ENCODE measurements around the gene P2RX1.
"Not testable (repeated sequence)": the region's sequence is repeated elsewhere in the genome, so short reads cannot be mapped to it uniquely, and the experiment has no call there.

The P2RX1 gene

GRCh38 chr17:3885271-3885670 lies 31.0 kb downstream of the P2RX1 start:
- DNase-seq: no peak

- DNase-seq: no peak
These were observed 32.1 kb downstream of the P2RX1 start for GRCh38 chr17:3884188-3884587.

GRCh38 chr17:3882276-3882675 lies 34.0 kb downstream of the P2RX1 start:
- no peak for DNase-seq

DNA sequence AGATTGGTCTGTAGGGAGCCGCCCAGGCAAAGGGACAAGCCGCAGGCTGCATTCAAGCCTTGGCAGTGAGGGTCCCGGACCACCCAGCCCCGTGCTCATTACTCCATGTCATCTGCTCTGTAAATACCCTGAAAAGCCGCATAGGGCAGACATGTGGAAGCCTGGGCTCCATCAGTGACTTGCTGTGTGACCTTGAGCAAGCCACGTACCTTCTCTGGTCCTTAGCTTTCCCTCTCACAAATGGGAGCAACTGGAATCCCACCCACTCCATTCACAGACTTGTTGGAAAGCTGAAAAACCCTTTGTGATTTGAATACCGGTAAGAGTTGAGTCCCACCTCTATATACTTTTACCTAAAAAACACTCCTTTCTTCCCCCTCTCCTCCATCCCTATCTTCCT lies 35.3 kb downstream of the P2RX1 start:
- DNase-seq: no peak

- no peak for DNase-seq
These were observed 36.5 kb downstream of the P2RX1 start for GRCh38 chr17:3879591-3880417.

- peak; percentile 77 for DNase-seq
These were observed 37.1 kb downstream of the P2RX1 start for GRCh38 chr17:3879186-3879585.

DNA sequence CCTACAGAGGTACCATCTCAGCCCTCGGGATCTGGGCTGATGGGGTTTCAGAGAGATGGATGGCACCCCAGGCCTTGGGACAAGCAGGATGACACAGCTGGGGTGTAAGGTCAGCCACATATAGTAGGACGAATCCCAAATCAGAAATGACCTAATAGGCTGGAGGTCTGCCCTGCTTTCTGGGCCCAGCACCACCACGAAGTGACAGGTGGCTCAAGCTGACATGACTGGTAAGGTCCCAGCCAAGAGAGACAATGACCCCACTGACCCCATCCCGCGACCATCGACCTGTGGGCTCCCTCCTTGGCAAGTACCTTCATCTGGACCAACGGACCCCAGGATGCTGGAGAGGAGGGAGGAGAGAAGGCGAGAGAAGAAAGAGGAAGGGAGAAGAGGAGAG lies 39.0 kb downstream of the P2RX1 start:
- DNase-seq: no peak

GRCh38 chr17:3875317-3875716 lies 40.9 kb downstream of the P2RX1 start:
- no peak for DNase-seq

DNA sequence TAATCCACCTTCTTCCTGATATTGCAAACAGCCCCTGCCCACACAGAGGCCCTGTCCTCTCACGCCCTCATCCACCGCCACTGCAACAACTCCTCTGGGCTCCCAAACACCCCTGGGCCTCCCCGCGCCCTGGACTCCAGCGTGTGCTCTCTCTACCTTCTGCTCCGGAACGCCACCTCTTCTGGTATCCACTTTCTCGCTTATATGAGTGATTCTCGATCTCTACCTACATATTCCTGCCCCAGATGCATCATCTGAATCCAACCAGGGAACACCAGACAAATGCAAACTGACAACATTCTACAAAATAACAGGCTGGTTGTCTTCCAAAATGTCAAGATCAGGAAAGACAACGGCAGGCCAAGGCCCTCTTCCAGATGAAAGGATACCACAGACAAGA lies 42.4 kb downstream of the P2RX1 start:
- no peak for DNase-seq

DNA sequence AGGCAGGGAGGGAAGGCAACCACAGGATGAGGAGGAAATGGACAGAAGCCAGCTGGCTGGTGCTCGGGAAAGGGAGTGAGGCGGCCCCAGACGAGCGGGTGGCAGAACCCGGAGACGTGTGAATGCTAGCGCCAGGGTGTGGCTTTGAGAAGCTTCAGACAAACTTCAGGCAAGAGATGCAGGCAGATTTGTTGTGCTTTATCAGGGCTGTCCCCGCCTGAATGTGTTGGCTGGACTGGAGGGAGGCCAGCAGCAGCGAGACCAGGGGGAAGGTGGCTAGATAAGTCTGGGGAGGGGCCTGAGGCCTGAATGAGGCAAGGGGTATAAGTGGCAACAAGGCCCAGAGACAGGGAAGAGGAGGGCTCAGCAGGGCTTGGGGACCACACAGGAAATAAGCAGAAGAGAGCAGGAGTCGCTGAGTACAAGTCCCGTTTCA lies 45.4 kb downstream of the P2RX1 start:
- no peak for DNase-seq

DNA sequence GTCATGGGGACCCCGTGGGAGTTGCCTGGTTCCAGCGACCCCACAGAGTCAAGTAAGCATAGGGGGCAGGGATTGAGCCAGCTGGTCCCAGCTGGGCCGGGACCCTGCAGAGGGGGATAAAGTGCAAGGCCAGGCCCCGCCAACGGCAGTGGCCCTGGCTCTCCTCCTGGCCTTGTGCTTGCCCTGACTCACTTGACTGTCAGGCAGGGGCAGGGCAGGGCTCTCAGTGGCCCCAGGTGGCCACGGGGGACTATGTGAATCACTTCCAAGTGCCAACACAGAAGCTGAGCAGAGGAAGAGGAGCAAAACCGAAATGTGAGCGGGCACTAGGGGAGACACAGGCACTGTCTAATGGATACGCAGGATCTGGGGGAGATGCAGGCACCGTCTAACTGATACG lies 48.7 kb downstream of the P2RX1 start:
- DNase-seq: no peak

DNA sequence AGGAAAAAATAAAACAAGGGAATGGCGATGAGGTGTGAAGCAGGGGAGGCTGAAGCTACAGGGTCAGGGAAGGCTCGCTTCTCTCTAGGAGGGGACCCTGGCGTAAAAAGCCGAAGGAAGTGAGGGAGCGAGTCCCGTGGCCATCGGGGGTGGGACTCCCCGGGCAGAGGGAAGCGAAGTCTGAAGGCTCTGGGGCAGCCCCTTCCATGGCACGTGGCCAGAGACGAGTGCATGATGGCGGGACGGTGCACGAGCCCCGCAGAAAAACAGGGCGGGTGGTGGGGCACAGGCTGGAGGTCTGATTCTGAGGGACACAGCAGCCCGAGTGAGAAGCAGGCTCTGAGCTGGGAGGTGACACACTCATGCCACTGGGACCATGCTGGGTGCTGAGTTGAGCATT lies 49.2 kb downstream of the P2RX1 start:
- no peak for DNase-seq

DNA sequence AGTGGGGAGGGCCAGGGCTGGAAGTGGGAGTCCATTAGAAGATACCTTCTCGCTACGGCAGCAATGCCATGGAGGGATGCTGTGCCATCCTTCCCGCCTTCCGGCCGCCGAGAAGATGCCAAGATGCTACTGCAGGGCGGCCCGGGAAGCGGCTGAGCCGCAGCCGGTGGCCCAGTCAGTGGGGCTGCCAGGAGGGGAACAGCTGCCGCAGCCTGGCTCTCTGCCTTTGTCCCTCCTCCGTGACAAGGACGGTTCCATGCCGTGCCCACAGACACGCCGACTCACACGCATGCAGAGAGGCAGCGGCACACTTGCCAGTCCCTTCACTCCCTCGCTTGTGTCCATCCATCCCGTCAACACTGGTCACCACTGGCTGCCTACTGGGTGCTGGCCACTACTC lies 50.0 kb downstream of the P2RX1 start:
- DNase-seq: no peak

- no peak for DNase-seq
These were observed 51.1 kb downstream of the P2RX1 start for GRCh38 chr17:3865176-3865575.

DNA sequence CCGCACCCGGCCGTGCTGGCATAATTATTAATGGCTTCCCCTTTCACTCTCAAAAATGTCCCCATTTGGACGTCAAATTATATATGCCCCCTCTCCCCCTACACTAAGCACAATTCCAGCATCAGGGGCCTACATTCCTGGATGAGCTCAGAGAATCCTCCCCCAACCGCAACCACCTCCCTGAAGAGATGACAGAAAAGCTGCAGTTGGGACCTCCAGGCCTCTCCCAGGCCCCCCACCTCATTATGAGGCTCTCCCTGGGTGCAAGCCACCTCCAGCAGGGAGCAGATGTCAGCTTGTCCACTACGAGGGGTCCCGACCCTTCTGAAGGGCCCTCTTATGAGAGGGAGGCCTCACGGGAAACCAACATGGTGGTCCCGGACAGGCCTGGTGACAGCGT lies 51.7 kb downstream of the P2RX1 start:
- no peak for DNase-seq

GRCh38 chr17:3861761-3862681 lies 54.2 kb downstream of the P2RX1 start:
- DNase-seq: no peak

GRCh38 chr17:3860939-3861700 lies 55.1 kb downstream of the P2RX1 start:
- no peak for DNase-seq

GRCh38 chr17:3859940-3860339 lies 56.3 kb downstream of the P2RX1 start:
- no peak for DNase-seq

- no peak for DNase-seq
These were observed 58.8 kb downstream of the P2RX1 start for GRCh38 chr17:3857261-3858105.

DNA sequence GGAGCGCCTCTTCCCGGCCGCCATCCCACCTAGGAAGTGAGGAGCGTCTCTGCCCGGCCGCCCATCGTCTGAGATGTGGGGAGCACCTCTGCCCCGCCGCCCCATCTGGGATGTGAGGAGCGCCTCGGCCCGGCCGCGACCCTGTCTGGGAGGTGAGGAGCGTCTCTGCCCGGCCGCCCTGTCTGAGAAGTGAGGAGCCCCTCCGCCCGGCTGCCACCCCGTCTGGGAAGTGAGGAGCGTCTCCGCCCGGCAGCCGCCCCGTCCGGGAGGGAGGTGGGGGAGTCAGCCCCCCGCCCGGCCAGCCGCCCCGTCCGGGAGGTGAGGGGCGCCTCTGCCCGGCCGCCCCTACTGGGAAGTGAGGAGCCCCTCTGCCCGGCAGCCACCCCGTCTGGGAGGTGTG lies 62.1 kb downstream of the P2RX1 start:
- DNase-seq: not testable (repeated sequence)

DNA sequence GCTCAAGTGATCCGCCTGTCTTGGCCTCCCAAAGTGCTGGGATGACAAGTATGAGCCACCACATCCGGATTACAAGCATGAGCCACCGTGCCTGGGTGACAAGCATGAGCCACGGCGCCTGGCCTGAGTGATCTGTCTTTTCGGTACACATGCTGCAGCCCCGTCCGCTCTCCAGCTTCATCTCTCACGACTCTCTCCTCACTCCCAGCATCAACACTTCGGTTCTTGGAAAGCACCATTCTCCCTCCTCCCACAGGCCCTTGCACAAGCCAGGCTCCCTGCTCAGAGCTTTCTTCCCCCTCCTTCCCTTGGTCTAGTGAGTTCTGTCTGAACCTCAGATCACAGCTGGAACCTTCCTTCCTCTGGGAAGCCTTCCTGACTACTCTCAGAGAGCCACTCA lies 63.7 kb downstream of the P2RX1 start:
- DNase-seq: no peak

DNA sequence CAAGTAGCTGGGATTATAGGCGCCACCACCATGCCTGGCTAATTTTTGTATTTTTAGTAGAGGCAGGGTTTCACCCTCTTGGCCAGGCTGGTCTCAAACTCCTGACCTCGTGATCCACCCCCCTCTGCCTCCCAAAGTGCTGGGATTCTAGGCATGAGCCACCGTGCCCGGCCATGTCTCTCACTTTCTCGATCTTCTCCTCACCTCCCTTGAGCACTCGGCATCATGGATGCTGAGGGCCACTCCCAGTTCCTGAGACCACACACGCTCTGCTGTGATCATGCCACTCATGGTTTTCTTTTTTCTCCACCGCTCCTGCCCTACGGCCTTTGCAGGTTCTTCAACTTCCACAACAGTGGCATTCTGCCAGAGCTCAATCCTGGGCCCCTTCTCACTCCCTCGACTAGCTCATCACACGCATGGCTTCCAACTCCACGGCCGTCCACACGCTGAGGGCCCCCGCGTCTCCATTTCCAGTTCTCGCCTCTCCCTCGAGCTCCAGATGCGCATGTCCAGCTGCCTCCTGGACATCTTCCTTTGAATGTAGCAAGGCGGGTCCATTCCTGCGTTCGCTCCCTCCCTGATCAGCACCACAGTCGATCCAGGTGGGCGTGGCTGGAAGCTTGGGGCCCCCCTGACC lies 64.7 kb downstream of the P2RX1 start:
- DNase-seq: peak; percentile 14

Measured in DMS79 treated with DMSO at 0.1 percent for 48 hours (cell line).